Muscle of leg (tissue), 11 donors: ENCODE data around the gene CENPS. TPM values are rescaled to one million over a fixed set of nuclear protein-coding genes. Genes with fewer than 3 reads are reported as not detected.
"Not testable (repeated sequence)": the region's sequence is repeated elsewhere in the genome, so short reads cannot be mapped to it uniquely, and the experiment has no call there.

Source experiments
- DNase-seq: peaks from one replicate; pipeline ENCODE4 v3.0.0; 2013
- H3K27ac ChIP-seq: one replicate; pipeline ENCODE4 v1.5.1; 2013; ENCODE audit warnings: mild to moderate bottlenecking, low read length, control low read depth
- H3K27me3 ChIP-seq: one replicate; pipeline ENCODE4 v1.6.1; 2013; ENCODE audit warnings: low read length; ENCODE audit not compliant: control insufficient read depth, insufficient read depth
- H3K36me3 ChIP-seq: one replicate; pipeline ENCODE4 v1.6.1; 2013; ENCODE audit warnings: low read length; ENCODE audit not compliant: control insufficient read depth, insufficient read depth
- H3K4me1 ChIP-seq: one replicate; pipeline ENCODE4 v1.6.1; 2013; ENCODE audit warnings: low read length; ENCODE audit not compliant: control insufficient read depth, insufficient read depth
- H3K4me3 ChIP-seq: one replicate; pipeline ENCODE4 v1.5.1; 2013; ENCODE audit warnings: low read length, control low read depth
- H3K9me3 ChIP-seq: replicated peaks from 2 replicates; pipeline ENCODE4 v1.6.1; 2013; ENCODE audit warnings: low read depth, low read length; ENCODE audit not compliant: control insufficient read depth
- WGBS: methylation state at CpG from one replicate; pipeline ENCODE4 v1.1.5; 2013; ENCODE audit warnings: missing lambda C conversion rate; ENCODE audit not compliant: insufficient coverage; 5-methylcytosine and 5-hydroxymethylcytosine counted together
- polyA plus RNA-seq, 8 donors: library from polyadenylated mRNA; unstranded; fragments of 120-200 nt; gene quantifications; one replicate each; pipeline versions ENCODE4 v1.2.1 to v1.2.3, GENCODE V29; 2013; ENCODE audit warnings: inconsistent platforms in 1 of 8, low replicate concordance in 1 of 8; ENCODE audit not compliant: insufficient read length in 8 of 8, insufficient read depth in 1 of 8
- total RNA-seq: library from RNA; stranded (reverse); fragments of 120-200 nt; gene quantifications from one replicate; pipeline ENCODE4 v1.2.4, GENCODE V29; 2013

CENPS gene
- total and polyA plus RNA-seq, 9 donors, result 5.4 to 11.7 (median 10.6) TPM

DNA sequence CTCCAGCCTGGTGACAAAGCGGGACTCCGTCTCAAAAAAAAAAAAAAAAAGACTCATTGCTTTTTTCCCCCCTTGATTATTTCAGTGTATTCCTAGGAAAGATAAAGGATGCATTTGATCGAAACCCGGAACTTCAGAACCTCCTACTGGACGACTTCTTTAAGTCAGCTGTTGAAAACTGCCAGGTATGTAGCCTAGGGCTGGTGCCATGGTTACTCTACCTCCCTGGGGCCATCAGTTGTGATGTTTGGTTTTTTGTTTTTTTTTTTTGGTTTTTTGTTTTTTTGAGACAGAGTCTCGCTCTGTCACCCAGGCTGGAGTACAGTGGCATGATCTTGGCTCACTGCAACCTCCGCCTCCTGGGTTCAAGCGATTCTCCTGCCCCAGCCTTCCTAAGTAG is 11.5 kb upstream of the CENPS start:
- peaks cover 65% of the 10 kb centered on the region for H3K36me3 ChIP-seq
- H3K27ac ChIP-seq, DNase-seq, H3K27me3 ChIP-seq, H3K9me3 ChIP-seq, H3K4me3 ChIP-seq, H3K4me1 ChIP-seq: not testable (repeated sequence)
- WGBS, result 90% methylated on average over 3 of the region's 8 CpGs

DNA sequence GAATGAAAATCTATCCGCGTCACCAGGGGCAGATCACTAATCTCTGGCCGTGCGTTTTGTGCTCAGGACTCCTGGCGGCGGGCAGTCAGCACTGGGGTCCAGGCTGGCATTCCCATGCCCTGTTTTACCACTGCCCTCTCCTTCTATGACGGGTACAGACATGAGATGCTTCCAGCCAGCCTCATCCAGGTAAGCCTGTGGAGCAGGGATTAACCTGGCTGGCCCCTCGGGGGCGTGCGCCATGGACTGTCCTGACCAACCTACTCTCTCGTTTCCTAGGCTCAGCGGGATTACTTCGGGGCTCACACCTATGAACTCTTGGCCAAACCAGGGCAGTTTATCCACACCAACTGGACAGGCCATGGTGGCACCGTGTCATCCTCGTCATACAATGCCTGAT is 10.9 kb upstream of the CENPS start:
- Histone ChIP-seq H3K36me3 (peaks cover 61% of the 10 kb centered on the region), H3K9me3 (no peaks in the 10 kb centered on the region), H3K4me1 (peaks cover 7% of the 10 kb centered on the region), H3K27ac (no peak overlapping the region), H3K27me3 (no peaks in the 10 kb centered on the region), H3K4me3 (no peak overlapping the region)
- DNase-seq, result no peak
- WGBS, result 86% methylated on average over 15 of the region's 15 CpGs

DNA sequence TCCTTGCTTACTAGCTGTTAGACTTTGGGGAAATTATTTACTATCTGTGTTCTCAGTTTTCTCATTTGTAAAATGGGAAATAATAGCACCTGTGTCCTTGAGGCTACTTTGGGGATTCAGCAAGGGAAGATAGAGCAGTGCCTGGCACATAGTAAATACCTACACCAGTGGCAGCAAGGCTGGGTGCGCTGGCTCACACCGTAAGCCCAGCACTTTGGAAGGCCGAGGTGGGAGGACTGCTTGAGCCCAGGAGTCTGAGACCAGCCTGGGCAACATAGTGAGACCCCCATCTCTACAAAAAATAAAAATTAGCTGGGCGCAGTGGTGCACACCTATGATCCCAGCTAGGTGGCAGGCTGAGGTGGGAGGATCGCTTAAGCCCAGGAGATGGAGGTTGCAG is 8.6 kb upstream of the CENPS start:
- Histone ChIP-seq H3K9me3 (no peaks in the 10 kb centered on the region), H3K36me3 (peaks cover 43% of the 10 kb centered on the region), H3K27me3 (no peaks in the 10 kb centered on the region), H3K4me1 (peaks cover 10% of the 10 kb centered on the region), H3K4me3 (no peak overlapping the region), H3K27ac (no peak overlapping the region)
- DNase-seq, result no peak
- WGBS, result no CpG with 5 or more reads among the region's 5 CpGs

DNA sequence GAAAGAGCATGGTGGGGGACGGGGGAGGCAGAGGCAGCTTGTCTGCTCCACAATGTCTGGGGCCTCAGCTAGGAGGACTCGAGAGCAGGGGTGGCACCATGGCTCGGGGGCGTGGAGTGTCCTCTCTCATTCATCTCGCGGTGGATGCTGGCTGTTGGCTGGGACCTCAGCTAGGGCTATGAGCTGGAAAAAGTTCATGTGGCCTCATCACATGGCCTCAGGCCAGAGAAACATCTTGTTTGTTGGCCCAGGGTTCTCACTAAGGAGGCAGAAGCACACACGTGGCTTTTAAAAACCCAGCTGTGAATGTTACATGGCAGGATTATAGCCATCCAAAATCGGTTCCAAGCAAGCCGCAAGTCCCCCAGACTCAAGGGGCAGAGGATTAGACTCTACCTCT is 6.2 kb upstream of the CENPS start:
- WGBS, result 10% methylated on average over 8 of the region's 9 CpGs
- peaks cover 22% of the 10 kb centered on the region for H3K36me3 ChIP-seq
- no peak overlapping the region for H3K27ac ChIP-seq
- H3K4me3 ChIP-seq, result no peak overlapping the region
- H3K9me3 ChIP-seq, result no peaks in the 10 kb centered on the region
- H3K27me3 ChIP-seq, result no peaks in the 10 kb centered on the region
- peaks cover 12% of the 10 kb centered on the region for H3K4me1 ChIP-seq
- DNase-seq, result peak; percentile 83

DNA sequence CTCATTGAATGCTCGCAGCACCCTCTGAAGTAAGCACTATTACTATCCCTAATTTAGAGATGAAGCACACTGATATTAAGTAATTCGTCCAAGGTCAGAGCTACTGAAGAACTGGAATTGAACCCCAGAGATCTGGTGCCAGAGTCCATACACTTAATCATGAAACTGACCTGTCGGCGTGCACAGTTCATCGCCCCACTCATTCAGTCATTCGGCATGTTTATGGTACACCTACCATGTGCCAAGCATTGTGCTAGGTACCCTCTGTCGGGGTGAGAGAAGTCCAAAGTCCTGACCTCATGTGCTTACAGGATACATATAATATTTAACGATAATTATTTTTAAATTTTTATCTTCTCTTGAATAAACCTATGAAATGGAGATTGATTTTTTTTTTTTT is 5.6 kb upstream of the CENPS start:
- peaks cover 16% of the 10 kb centered on the region for H3K36me3 ChIP-seq
- no peak for DNase-seq

DNA sequence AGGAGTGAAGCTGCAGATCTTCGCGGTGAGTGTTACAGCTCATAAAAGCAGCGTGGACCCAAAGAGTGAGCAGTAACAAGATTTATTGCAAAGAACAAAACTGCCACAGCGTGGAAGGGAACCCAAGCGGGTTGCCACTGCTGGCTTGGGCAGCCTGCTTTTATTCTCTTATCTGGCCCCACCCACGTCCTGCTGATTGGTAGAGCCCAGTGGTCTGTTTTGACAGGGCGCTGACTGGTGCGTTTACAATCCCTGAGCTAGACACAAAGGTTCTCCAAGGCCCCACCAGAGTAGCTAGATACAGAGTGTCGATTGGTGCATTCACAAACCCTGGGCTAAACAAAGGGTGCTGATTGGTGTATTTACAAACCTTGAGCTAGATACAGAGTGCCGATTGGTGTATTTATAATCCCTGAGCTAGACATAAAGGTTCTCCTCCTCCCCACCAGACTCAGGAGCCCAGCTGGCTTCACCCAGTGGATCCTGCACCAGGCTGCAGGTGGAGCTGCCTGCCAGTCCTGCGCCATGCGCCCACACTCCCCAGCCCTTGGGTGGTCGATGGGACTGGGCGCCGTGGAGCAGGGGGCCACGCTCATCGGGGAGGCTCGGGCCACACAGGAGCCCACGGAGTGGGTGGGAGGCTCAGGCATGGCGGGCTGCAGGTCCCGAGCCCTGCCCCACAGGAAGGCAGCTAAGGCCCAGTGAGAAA is 4.3 kb upstream of the CENPS start:
- H3K9me3 ChIP-seq, H3K4me3 ChIP-seq, H3K36me3 ChIP-seq, DNase-seq, H3K27ac ChIP-seq, H3K27me3 ChIP-seq: not testable (repeated sequence)
- H3K4me1 ChIP-seq, result peaks cover 16% of the 10 kb centered on the region
- 99% methylated on average over 9 of the region's 21 CpGs for WGBS

More for the DNA sequence above, 5.6 kb upstream of the CENPS start:
- peaks cover 12% of the 10 kb centered on the region for H3K4me1 ChIP-seq
- H3K27me3 ChIP-seq, result no peaks in the 10 kb centered on the region
- H3K9me3 ChIP-seq, result no peaks in the 10 kb centered on the region
- H3K4me3 ChIP-seq, result no peak overlapping the region
- H3K27ac ChIP-seq, result no peak overlapping the region
- WGBS, result 80% methylated on average over 1 of the region's 8 CpGs

DNA sequence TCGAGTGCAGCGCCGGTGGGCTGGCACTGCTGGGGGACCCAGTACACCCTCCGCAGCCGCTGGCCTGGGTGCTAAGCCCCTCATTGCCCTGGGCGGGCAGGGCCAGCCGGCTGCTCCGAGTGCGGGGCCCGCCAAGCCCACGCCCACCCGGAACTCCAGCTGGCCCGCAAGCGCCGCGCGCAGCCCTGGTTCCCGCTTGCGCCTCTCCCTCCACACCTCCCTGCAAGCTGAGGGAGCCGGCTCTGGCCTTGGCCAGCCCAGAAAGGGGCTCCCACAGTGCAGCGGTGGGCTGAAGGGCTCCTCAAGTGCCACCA is 3.7 kb upstream of the CENPS start:
- not testable (repeated sequence) for H3K27ac ChIP-seq, H3K9me3 ChIP-seq, DNase-seq, H3K4me3 ChIP-seq, H3K36me3 ChIP-seq, H3K27me3 ChIP-seq
- WGBS, result no CpG with 5 or more reads among the region's 21 CpGs
- H3K4me1 ChIP-seq, result peaks cover 22% of the 10 kb centered on the region

DNA sequence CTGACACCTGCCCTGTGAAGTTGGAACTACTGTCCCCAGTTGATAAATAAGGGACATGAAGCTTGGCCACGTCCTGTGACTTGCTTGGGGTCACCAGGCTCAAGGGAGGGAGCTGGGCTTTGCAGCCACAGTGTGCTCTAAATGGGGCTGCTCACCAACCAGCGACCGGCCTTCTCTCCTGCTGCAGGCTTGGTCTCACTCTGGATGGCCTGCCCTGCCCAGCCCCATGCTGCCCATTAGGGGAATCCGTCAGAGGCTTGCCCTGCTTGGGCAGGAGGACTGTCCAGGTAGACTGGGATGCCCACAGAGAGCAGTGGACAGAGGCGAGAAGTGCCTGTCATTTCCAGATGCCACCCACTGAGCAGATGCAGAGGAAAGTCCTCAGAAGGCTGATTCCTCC is 1.2 kb upstream of the CENPS start:
- H3K27me3 ChIP-seq, result no peaks in the 10 kb centered on the region
- no peaks in the 10 kb centered on the region for H3K36me3 ChIP-seq
- peaks cover 19% of the 10 kb centered on the region for H3K4me1 ChIP-seq
- H3K9me3 ChIP-seq, result no peaks in the 10 kb centered on the region
- DNase-seq, result peak; percentile 14
- no peak overlapping the region for H3K4me3 ChIP-seq
- H3K27ac ChIP-seq, result no peak overlapping the region
- WGBS, result 88% methylated on average over 5 of the region's 5 CpGs

DNA sequence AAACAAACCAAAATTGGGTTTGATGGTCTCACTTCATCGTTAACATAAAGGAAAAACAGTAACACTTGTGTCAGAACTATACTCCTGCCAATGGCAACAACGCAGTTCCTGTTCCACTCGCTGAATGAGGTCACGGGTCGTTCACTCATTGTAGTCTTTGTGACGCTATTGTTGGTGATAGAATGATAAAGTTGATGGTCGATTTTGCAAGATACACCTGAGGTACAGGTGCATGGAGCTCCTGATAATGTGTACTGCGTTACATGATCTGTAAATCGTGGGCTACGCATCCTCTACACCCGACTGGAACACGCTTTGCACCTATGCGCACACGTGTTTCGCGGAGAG is 391 bp upstream of the CENPS start:
- Histone ChIP-seq H3K9me3 (no peaks in the 10 kb centered on the region), H3K27me3 (no peaks in the 10 kb centered on the region), H3K36me3 (no peaks in the 10 kb centered on the region), H3K4me1 (peaks cover 13% of the 10 kb centered on the region), H3K27ac (no peak overlapping the region), H3K4me3 (peak overlapping the region; percentile 72)
- 21% methylated on average over 11 of the region's 16 CpGs for WGBS
- peak; percentile 46 for DNase-seq

DNA sequence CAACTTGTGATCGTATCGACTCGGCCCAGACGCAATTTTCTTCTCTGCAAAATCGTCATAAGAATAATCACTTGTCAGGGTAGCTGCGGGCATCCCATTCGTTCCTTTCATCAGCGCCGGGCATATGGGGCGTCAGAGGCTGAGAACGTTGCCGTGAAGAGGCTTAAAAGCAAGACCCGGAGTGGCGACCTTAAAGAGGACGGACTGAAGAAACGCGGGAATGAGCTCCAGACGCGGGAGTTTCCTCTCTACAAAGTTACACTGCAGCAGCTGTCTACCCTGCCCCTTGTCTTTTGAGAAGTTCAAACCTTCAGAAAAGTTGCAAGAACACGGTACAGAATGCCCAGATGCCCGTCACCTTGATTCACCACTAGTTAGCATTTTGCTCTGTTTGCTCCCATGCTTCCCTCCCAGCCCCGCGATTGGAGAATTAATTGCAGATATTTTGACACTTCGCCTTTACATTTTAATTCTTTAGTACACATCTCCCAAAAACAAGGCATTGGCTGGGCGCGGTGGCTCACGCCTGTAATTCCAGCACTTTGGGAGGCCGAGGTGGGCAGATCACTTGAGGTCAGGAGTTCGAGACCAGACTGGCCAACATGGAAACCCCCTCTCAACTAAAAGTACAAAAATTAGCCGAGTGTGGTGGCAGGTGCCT is 967 bp downstream of the CENPS start:
- Histone ChIP-seq H3K9me3 (no peaks in the 10 kb centered on the region), H3K27ac (peak overlapping the region; percentile 83), H3K4me3 (peak overlapping the region; percentile 72), H3K4me1 (peaks cover 13% of the 10 kb centered on the region), H3K27me3 (no peaks in the 10 kb centered on the region), H3K36me3 (peaks cover 3% of the 10 kb centered on the region)
- no peak for DNase-seq
- 19% methylated on average over 26 of the region's 30 CpGs for WGBS
